Islet of Langerhans (tissue), 1 donor: ENCODE results near the gene ZNF197.
"Not testable (repeated sequence)": the region's sequence is repeated elsewhere in the genome, so short reads cannot be mapped to it uniquely, and the experiment has no call there.

Experiments used
- FAIRE-seq: peaks from one replicate; lab custom pipeline; 2011; peaks lifted over from hg19 to GRCh38; lab: Jason Lieb, UNC

The ZNF197 gene

DNA sequence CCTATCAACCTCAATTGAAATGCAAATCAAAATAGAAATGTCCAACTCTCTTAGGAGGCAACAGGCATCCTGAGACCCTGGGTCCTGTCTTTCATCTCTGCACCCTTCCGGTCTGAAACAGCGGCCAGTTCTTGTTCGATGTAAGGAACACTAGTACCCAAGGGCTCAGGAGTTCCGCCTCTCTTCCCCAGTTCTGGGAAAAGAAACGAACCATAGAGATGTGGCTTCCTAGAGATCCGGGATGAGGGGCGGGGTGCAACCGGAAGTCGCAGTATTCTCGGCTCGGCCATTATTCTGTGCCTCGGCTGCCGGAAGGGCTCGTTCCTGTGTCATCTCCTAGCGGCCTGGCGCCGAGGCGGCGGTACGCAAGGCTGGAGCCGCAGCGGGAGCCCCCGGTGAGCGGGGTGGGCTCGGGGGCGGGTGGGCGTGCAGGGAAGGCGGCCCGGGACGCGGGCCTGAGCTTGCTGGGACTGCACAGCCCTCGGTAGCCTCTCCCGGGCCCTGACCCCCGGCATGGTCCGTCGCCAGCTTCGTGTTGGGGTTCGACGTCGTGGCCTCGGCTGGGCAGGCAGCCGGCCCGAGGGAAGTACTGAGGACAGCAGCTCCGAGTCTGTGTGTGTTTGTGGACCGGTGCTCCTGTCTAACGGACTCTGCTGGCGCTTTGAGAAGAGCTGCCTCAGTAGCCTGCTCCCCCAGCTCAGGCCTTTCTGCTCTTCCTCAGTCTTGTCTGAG lies at the start of gene ZNF197:
Gene ZNF197, plus strand, starts transcription at position 288 of the 732 bp plus-strand sequence. CDS start 4,119 bp downstream, outside the sequence.
- FAIRE-seq: peak; percentile 56

DNA sequence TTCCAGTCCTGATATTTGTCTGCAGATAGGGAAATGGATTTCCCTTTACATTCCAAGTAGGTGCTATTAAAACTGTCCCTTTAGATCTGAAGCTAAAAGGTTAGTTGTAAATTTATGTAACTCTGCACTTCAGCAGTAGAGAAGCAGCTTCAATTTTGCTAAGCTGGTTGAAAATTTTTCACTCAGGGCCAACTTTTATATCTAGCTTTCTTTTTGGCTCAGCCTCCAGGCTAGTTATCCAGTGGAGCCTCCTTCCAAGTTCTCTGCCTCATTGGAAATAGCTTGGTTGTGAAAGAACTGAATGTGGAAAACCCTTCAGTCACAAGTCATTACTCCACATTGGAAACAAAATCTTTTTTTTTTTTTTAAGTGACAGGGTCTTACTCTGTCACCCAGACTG lies 48.2 kb upstream of the ZNF197 start:
- FAIRE-seq: no peak

DNA sequence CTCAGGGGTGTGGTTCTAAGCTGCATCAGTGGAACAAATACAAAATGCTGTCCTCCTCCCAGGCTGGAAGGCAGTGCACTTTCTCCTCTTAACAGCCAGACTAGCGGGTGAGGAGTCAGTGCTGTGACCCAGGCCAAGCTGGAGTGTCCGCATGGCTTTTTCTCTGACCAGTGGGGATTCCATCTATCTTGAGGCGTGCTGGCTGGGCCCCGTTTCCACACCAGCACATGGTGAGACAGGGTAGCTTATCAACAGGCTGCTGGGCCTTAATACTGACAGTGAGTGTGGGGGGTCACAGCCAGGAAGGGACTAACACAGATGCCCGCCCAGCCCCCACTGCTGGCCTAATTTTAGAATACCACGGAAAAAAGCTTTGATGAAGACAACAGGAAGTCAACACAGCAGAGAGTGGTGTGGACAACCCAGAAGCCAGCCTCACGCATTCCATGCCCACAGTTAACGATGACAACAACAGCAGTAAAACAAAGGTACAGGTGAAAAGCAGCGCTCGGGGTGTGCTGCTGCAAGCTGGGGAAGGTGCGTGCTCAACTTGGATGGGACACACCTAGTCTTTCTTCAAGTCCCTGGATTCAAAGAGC lies 47.4 kb upstream of the ZNF197 start:
- not testable (repeated sequence) for FAIRE-seq

DNA sequence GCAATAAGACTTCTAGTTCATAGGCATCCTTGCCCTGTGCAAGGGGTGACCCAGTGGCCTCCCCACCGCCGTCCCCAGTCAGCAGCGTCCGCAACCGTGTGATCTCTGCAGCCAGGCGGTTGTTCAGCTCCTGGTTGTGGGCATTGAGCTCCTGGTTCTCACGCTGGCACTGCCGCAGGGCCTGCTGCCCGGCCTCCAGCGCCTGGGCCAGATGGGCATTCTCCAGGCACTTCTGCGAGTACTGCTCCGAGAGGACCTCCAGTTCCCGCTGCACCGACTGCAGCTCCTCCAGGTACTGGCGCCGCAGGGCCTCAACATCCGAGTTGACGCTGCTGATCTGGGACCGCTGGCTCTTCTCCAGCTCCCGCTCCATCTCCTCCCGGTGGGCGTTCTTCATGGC lies 46.5 kb upstream of the ZNF197 start:
- FAIRE-seq: not testable (repeated sequence)

DNA sequence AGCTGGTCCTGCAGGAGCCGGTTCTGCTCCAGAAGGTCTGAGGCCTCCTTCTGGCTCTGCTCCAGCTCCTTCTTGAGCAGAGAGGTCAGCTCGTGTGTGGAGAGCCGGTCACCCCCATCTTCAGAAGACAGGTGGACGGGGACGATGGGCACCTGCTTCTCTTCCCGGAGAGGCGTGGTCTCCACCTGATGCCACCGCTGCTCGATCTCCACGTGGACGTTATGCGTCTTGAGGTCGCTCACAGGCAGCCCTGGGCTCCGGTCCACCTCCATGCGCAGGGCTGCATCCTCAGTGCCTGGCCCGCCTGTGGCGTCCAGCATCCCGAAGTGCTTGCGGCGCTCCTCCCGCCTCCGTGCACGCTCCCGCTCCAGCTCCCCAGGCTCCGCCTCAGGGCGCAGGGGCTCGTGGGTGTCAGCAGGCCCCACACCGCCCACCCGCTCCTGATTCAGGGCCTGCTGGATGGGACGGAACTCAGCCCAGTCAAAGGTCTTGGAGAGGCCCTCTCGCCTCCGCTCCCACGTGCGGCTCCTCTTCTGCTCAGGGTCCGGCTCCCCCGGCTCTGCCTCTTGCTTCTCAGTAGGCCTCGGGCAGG lies 45.8 kb upstream of the ZNF197 start:
- not testable (repeated sequence) for FAIRE-seq

DNA sequence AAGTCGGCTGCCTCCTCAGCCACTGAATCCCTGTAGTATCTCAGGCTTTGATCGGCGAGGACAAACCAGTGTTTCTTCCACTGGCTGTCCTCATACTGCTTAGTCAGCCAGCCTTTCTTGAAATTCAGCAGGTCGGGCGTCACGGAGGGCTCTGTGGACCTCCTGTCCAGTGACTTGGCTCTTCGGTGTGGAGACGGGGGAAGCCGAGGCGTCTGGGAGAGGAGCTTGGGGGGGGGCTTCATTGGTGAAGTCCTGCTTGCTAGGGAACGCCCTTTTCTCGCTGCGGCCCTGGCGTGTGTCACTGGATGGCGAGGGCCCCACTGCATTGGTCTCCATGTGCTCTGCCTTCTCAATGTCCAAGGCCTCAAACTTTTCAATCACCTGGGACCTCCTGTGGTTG lies 45.1 kb upstream of the ZNF197 start:
- not testable (repeated sequence) for FAIRE-seq

DNA sequence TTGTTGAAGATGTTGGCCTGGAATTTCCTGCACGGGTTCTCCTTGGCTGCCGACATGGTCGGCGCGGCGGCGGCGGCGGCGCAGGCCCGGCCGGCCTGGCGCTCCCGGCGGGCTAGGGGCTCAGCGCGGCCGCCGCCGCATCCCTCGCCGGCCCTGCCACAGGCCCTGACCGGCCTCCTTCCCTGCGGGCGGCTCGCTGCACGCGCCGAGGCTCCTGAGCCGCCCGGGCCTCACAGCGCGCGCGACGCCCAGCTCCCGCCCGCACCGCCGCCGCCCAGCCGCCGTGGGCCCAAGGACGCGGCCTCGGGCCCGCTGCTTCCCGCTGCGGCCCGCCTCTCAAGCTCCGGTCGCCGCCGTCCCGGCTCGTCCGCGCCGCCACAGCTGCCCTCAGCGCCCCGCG lies 43.9 kb upstream of the ZNF197 start:
- FAIRE-seq: not testable (repeated sequence)

DNA sequence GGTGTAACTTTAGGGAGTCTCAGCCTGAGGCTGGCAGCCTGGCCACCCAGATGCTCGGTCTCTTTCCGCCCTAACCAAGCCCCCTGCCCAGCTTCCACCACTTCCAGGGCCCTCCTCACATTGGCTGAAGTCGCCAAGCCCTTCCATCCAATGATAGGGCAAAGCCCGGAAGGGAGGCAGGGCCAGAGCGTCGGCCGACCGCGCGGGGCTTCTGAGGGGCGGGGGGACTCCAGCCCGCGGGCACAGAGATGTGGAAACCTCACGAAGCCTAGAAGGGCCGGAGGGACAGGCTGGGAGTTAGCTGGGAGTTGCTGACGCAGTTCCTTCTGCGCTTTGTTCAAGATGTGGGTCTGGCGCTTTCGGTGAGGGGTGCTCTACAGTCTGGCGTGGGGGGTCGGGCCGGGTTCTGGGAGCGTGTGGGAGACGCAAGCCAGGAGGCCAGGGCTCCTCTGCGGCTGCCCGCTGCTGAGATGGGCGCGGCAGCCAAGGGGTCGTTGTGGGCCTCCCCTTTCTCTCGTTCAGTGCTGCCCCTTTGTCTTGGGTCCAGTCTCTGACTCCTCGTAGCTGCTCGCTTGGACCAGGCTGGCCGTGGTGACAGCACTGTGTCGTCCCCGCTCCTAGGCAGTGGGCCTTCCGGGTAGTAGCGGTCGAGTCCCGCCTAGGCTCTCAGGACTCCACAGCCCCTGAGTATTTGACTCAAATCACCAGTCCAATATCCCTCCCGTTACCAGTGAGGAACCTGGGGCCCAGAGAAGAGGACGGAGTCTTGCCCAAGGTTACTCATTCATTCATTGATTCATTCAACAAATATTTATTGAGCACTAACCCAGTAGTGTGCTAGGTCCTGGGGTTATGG lies 40.0 kb upstream of the ZNF197 start, which contains the start of gene ZNF660:
Gene ZNF660, plus strand, starts transcription at position 319 of the 856 bp plus-strand sequence. CDS start 9,230 bp downstream, outside the sequence.
- FAIRE-seq: no peak

DNA sequence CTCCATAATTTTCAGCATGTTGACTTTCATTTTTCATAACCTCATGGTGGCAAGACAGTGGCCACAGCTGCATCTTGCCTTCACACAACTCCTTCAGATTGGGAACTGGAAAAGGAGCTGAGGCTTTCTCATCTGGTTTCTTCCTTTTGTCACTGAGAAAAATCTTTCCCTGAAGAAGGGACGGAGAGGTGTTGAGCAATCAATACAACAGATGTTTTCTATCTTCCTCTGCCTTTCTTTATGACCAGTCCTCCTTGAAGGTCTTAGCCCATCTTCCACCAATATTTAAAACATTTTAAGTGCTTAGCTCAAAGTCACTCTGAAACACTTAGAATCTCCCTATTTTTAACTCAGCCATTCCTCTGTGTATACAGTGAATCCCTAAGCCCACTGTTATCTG lies 28.2 kb upstream of the ZNF197 start:
- no peak for FAIRE-seq

DNA sequence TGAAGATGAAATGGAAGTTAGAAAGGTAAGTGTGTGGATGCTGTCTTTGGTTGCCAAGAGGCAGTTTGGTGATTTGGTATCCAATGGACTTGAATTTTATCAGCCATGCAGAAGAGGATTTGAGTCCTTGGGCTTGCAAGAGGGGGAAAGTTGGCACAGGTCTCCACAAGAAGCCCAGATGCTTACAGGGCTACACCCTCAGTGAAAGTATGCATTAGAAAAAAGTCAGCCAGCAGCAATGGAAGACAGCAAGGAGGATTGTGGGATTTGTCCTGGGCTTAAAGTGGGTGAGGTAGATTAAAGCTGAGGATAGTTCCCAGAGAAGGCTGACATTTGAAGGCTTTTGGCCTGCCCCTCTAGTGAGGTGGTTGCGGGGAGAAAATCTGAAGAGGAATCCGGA lies 23.1 kb upstream of the ZNF197 start:
- FAIRE-seq: no peak

DNA sequence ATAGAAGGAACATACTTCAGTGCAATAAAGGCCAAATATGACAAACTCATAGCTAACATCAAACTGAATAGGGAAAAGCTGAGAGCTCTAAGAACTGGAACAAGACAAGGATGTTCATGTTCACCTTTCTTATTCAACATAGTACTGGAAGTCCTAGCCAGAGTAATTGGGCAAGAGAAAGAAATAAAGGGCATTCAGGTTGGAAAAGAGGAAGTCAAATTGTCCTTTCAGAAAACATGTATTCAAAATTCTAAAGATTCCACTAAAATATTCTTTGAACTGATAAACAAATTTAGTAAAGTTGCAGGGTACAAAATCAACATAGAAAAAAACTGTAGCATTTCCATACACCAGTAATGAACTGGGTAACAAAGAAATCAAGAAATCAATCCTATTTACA lies 12.2 kb upstream of the ZNF197 start:
- no peak for FAIRE-seq

DNA sequence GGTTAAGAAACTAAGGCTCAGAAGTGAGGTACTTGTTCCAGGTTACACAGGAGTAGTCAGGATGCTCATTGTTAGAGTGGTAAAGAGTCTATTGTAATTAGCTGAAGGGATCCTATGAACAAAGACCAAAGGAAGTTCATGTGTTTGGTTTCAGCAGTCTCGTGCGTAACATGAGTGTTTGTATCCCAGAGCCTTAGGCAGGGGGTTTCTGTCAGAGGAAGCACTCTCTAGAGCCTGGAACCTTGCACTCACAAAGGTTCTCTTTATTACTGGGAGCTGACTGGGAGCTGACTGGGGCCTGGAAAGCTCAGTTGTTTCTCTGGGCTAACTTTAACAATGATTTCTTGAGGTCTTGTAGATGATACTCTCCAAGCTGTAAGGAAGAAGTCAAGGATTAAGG lies 3.9 kb downstream of the ZNF197 start:
- FAIRE-seq: no peak

DNA sequence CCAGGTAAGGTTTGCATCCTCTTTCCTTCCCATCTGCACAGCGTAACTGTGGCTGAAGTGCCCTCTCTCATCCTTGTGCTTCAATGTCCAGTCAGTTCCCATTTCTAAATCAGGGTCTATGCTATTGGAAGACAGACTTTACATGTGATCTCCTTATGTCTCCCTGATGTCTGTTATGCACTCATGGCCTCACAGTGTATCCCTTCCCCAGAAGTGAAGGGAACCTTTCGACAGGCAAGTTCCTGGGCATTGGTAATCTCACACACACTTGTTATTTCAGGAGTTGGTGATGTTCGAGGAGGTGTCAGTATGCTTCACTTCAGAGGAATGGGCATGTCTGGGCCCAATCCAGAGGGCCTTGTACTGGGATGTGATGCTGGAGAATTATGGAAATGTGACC lies 7.4 kb downstream of the ZNF197 start:
- FAIRE-seq: no peak

DNA sequence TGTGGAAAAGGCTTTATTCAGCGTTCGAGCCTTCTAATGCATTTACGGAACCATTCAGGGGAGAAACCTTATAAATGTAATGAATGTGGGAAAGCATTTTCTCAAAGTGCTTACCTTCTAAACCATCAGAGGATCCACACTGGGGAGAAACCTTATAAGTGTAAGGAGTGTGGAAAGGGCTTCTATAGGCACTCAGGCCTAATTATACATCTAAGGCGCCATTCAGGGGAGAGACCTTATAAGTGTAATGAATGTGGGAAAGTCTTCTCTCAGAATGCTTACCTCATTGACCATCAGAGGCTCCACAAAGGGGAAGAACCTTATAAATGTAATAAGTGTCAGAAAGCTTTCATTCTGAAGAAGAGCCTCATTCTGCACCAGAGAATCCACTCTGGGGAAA lies 17.5 kb downstream of the ZNF197 start:
- FAIRE-seq: no peak

DNA sequence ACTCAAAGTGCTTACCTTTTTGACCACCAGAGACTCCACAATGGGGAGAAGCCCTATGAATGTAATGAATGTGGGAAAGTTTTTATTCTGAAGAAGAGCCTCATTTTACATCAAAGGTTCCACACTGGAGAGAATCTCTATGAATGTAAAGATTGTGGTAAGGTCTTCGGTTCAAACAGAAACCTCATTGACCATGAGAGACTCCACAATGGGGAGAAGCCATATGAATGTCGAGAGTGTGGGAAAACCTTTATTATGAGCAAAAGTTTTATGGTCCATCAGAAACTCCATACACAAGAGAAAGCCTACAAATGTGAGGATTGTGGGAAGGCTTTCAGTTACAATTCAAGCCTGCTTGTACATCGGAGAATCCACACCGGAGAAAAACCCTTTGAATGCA lies 18.2 kb downstream of the ZNF197 start:
- FAIRE-seq: no peak

DNA sequence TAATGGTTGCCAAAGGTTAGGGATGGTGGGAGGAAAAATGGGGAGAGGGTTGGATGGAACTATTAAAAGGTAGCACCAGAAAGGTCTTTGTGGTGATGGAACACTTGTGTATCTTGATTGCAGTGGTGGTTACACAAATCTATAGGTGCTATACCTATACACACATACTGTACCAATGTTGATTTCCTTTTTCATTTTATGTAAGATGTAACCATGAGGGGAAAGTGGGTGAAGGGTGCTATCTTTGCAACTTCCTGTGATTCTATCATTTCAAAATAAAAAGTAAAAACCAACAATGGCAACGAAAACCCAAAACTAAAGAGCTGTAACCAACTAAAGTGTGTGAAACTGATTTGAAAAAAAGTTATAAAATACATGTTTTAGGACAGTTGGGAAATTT lies 22.9 kb downstream of the ZNF197 start:
- FAIRE-seq: no peak

DNA sequence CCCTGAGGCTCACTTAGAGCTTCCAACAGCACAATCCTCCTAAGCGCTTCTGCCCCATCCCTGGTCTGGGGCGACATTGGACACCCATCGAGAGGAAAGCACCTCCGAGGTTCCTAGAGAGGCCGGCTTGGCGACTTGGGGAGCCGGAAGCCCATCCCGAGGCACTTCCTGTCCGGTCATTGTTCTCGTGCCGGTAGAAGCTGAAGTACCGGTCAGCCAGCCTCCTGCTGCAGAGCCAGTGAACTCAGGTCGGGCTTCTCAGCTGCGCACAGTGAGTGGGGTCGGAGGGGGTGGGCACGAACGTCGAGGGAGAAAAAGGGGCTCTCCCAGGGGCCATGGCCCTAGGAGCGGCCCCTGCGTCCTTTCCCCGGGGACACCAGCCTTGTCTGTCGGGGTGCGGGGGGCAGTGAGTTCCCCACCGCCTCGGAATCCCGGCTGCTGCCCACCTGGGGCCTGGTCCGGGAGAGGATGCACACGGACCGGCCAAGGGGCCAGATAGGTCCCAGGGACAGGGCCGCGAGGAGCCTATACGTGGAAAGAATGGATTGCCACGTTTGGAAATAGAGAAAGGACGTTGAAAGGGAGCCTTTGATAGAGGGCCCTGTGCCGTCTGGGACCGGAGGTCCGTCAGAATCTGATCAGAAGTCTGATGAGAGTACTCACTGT lies 23.9 kb downstream of the ZNF197 start, which contains the start of gene ZNF35:
Gene ZNF35, plus strand, starts transcription at position 169 of the 666 bp plus-strand sequence. CDS start 2,336 bp downstream, outside the sequence.
- FAIRE-seq: no peak

DNA sequence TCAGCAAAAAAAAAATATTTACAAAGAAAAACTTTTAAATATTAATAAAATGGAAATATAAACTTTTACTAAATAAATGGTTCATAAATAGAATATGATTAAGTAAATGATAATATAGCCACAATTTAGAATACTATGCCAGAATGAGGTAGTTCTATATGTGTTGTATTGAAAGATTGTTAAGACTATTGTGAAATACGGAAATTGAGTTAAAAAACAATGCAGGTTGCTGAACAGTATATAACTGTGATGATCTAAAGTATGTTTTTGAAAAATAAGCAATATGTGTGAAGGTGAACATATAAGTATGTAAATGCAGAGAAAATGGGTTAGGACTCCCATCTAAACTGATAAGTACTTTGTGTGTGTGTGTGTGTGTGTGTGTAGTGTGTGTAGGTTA lies 24.9 kb downstream of the ZNF197 start:
- FAIRE-seq: no peak

DNA sequence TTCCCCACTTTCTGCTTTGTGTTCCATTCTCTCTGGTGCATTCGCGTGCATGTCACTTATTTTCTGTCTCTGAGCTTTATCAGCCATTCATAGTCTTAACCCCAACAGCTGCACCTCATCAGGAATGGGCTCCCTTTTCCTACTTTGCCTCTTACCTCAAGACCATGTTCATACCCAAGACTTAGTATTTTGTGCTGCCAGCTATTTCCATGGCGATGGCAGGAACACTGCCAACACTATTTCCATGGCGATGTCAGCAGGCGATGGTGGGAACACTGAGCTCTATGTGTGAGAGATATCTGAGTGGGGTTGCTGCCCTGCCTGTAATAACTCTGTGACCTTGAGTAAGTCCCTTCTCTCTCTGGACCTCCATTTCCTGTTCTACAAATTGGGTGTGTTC lies 29.2 kb downstream of the ZNF197 start:
- no peak for FAIRE-seq

DNA sequence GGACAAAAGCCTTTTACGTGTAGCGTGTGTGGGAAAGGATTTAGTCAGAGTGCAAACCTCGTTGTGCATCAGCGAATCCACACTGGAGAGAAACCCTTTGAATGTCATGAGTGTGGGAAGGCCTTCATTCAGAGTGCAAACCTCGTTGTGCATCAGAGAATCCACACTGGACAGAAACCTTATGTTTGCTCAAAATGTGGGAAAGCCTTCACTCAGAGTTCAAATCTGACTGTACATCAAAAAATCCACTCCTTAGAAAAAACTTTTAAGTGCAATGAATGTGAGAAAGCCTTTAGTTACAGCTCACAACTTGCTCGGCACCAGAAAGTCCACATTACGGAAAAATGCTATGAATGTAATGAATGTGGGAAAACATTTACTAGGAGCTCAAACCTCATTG lies 34.2 kb downstream of the ZNF197 start:
- FAIRE-seq: no peak

DNA sequence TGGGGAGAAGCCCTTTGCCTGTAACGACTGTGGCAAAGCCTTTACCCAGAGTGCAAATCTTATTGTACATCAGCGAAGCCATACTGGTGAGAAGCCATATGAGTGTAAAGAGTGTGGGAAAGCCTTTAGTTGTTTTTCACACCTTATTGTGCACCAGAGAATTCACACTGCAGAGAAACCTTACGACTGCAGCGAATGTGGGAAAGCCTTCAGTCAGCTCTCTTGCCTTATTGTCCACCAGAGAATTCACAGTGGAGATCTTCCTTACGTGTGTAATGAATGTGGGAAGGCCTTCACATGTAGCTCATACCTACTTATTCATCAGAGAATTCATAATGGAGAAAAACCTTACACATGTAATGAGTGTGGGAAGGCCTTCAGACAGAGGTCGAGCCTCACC lies 34.6 kb downstream of the ZNF197 start:
- no peak for FAIRE-seq

DNA sequence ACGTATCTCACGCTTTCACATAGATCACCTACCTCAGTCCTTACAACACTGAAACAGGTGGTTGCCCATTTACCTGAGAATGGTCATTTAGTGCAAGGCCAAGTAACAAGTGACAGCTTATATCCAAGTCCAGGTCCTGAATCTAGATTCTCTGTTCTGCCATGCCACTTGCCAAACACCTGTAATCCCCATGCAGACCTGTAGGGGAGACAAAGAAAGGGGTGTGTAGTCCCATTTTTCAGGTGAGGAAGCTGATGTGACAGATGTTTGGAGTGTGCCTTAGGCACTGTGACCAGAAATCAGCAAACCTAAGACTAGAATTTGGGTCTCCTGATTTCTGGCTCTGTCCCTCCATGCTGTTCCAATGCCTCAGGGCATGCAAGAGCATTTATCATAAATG lies 36.4 kb downstream of the ZNF197 start:
- FAIRE-seq: no peak
